ENCODE results near the gene MUS81.
A peak's percentile ranks its signal among the peaks of the same experiment; 100 is the strongest.

Gene MUS81

GRCh38 chr11:65892661-65893317 is 32.6 kb downstream of the MUS81 start:
- peak; percentile 35 for DNase-seq (ENCODE audit: low read depth)

GRCh38 chr11:65894034-65894591 is 33.9 kb downstream of the MUS81 start:
- DNase-seq (ENCODE audit: low read depth): no peak

DNA sequence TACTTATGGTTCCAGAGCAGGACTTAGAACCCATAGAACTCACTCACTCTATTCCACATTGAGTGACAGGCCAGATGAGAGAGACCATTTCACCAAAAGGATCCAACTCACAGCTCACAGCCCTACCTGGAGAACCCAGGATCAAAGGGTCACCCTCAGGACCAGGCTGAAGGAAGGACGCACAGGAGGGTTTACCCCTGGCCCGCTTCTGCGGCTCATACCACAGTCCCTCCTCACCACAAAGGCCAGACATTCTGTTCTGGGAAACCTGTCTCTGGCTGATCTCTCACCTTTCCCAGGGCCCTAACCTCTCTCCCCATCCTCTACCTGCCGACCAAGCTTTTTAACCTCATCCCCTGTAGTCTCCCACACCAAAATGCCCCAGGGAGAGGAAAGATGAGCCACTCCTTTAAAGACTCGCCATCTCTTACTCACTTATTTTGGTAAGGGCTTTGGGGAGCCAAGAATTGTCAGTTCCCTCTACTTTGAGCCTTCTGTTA is 35.3 kb downstream of the MUS81 start:
- no peak for DNase-seq (ENCODE audit: low read depth)

DNA sequence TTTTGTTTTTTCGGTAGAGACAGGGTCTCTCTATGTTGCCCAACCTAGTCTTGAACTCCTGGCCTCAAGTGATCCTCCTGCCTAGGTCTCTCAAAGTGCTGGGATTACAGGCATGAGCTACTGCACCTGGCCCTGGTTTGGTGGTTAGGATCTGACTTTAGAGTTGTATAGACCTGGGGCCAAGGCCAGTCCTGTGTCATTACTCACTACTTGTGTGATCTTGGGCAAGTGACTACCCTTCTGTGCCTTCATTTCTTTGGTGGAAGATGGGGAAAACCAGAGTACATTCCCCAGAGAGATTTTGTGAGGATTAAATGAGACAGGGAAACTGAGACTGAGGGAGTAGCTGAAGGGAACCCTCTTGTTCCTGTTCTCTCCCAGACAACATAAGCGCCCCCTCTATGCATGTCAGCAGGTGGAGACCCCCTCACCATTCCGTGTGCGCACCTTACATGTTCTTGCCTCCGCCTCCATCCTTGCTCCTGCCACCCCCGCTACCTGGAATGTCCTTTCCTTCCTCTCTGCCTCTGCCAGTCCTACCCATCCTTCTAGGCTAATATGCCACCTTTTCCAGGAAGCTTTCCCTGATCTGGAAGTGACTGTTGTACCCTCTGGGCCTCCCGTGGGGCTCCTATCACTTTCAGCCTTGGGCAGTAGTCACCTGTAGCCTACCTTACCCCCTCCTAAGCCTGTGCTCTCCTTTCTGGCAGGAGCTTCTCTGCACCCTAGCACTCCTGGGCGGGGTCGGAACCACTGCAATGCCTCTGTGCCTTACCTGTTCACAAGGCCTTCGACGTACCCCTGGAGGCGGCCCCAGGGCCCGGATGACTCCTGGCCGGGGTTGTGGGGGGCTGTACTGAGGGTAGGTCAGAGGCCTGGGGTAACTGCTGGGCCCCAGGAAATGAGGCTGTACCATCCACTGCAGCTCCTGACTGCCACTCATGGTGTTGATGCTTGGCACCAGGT is 36.1 kb downstream of the MUS81 start:
- no peak for DNase-seq (ENCODE audit: low read depth)

DNA sequence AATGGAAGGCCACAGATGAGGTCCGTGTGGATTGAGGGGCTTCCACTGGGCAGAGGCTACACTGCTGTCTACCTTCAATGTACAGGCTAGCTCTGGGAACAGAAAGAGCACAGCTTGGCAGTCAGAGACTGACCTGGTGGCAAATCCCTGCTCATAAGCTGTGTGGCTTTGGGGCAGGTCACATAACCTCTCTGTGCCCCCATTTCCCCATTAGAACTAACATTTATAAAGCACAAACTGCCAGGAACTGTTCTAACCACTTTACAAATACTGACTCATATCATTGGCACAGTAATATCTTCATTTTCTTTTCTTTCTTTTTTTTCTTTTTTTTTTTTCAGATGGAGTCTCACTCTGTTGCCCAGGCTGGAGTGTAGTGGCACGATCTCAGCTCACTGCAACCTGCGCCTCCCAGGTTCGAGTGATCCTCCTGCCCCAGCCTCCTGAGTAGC is 36.8 kb downstream of the MUS81 start:
- peak; percentile 23 for DNase-seq (ENCODE audit: low read depth)

- DNase-seq (ENCODE audit: low read depth): peak; percentile 28
Measured at GRCh38 chr11:65898656-65899355, 38.6 kb downstream of the MUS81 start.

DNA sequence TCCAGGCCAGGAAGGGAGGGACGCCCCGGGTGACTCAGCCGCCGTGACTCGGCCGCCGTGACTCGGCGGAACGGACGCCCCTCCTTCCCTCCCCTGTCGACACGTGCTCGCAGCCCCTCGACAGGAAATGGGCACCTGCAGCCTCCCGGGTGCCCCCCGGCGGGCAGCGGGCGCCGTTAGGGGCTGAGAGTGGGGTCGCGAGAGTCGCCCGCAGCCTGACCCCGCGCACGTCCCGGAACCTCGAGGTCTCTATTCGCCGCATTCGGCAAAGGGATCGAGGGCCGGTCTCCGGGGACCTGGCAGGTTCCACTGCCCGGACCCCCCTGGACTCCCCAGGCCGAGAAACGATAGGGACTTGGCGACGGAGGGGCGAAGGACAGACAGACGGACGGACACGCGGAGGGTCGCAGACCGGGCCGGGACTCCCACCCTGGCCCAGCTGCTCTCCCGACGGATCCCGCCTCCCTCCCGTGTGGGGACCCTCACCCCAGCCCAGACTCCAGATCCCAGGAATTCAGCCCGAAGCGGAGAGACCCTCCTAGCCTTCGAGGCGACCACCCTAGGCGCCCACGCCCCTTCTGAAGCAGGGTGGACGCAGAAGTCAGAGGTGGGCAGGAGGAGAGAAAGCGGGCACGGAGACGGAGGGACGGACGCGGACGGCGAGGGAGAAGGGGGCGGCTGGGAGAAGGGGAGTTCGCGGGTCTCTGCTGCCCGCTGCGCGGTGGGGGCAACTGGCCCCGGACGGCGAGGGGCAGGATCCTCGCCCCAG is 39.3 kb downstream of the MUS81 start:
- peak; percentile 83 for DNase-seq (ENCODE audit: low read depth)

DNA sequence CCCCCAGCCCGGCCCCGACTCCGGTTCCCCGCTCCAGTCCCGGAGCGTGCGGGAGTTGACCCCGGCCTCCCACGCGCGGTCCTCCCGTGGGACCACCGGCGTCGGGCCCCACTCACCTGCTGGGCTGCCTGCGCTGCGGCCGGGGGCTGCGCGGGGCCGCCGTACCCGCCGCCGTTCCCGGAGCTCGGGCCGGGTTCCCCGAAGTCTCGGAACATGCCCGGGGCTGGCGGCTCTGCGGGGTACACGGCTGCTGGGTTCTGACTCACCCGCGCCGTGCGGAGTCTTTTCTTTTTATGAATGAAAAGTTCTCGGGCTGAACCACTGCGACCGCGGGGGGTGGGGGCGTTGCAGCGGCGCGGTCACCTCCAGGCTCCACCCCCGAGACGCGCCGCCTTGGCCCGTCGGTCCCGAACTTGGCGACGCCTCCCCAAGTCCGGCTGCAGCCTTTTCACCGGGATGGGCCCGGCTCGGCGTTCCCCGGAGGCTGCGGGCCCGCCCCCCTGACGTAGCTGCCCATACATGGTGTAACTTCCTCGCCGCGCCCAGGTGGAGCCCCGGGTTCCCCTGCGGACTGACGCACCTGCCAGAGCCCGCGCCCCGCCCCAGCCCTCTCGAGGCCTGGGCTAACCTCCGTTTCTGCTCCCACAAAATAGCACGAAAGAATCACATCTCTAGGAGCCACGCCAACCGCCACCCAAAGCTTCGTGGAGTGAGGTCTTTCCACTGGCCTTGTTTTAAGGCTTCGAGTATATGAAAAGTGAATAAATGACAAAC is 40.1 kb downstream of the MUS81 start, which contains the start of gene FOSL1:
Gene FOSL1, minus strand, starts transcription at position 264 of the 774 bp plus-strand sequence. Its CDS starts 49 bp downstream, at position 215.
- peak; percentile 98 for DNase-seq (ENCODE audit: low read depth)

- no peak for DNase-seq (ENCODE audit: low read depth)
Measured at GRCh38 chr11:65900899-65901180, 40.6 kb downstream of the MUS81 start.

DNA sequence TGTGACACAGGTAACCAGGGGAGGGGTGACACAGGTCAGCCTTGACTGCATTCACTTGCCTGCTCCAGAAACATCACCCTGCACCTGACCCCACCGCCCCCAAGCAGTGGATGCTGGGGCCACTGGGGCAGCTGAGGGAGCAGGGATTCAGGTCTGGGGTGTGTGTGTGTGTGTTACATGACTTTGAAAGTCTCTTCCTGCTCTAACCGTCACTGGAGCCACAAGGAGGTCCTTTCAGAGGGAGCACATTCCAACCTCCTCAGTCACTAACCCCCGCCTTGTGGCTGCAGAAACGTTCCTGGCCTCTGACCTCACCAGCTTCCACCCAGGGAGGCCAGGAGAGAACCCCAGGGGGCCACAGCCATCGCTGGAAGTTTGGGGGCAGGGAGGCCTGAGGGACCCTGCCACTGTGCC is 42.8 kb downstream of the MUS81 start:
- DNase-seq (ENCODE audit: low read depth): peak; percentile 87

GRCh38 chr11:65903715-65904114 is 43.5 kb downstream of the MUS81 start:
- no peak for DNase-seq (ENCODE audit: low read depth)

GRCh38 chr11:65906602-65907001 is 46.4 kb downstream of the MUS81 start:
- no peak for DNase-seq (ENCODE audit: low read depth)

- DNase-seq (ENCODE audit: low read depth): no peak
Measured at GRCh38 chr11:65907878-65908277, 47.6 kb downstream of the MUS81 start.

DNA sequence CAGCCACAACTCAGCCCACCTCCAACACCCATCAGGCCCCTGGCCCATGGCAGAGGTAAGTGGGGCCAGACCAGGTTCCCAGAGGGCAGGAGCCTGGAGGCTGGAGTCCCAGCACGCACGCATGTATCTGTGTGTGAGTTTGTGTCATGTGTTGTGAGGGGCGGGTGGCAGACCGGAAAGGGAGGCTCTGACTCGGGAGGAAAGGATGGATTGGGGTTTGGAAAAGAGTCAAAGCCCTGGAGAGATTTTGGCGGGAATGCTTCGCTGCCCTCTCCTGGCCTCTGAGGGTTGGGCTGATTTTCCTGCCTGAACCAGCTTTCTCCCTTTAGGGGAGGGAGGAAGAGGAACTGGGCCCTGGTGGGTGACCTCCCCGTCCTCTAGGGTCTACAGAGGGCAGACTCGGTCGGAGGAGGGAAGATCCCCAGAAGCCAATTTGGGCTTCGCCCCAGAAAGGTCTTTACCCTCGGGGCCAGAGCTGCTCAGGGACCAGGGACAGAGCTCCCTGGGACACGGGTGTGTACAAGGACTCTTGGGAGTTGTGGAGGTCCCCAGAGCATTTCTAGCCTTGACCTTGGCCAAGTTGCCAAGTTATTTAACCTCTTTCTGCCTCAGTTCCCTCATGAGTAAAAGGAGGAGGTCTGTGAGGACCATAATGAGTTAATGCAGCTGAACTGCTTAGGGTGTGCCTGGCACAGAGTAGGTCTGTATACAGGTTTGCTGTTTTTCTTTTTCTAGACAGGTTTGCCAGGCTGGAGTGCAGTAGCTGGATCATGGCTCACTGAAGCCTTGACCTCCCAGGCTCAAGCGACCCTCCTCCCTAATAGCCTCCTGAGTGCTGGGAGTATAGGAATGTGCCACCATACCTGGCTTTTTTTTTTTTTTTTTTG is 51.7 kb downstream of the MUS81 start:
- peak; percentile 88 for DNase-seq (ENCODE audit: low read depth)

DNA sequence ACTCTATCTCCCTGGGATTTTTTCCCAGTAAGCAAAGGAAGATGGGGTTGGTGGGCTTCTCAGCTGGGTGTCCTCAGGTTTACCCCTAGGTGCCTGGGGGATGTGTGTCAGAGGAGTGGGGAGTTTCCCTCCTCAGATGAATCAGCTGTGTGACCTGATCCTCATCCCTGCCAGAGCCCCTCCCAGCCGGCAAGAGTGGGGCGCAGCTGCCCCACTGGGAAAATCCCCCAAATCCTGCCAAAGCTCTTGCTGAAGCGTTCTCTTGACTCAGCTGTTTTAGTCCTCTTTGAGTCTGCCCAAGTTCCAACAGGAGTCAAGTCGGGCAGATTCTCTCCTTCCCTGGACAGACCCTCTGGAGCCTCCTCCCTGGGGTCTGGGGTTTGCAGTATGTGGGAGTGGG is 52.6 kb downstream of the MUS81 start:
- DNase-seq (ENCODE audit: low read depth): peak; percentile 75

GRCh38 chr11:65915101-65915820 is 55.0 kb downstream of the MUS81 start:
- DNase-seq (ENCODE audit: low read depth): no peak

GRCh38 chr11:65915821-65916251 is 55.6 kb downstream of the MUS81 start:
- peak; percentile 97 for DNase-seq (ENCODE audit: low read depth)

Data from fibroblast of gingiva (primary cell).